GM19328 (cell line): ENCODE data around the gene FBXO9.

Experiments used
- ATAC-seq: cut with Tn5 transposase; IDR thresholded peaks from one replicate; pipeline ENCODE4 v1.9.1; 2021; ENCODE audit warnings: mild to moderate bottlenecking, moderate library complexity; ENCODE audit not compliant: unreplicated experiment

The FBXO9 gene

DNA sequence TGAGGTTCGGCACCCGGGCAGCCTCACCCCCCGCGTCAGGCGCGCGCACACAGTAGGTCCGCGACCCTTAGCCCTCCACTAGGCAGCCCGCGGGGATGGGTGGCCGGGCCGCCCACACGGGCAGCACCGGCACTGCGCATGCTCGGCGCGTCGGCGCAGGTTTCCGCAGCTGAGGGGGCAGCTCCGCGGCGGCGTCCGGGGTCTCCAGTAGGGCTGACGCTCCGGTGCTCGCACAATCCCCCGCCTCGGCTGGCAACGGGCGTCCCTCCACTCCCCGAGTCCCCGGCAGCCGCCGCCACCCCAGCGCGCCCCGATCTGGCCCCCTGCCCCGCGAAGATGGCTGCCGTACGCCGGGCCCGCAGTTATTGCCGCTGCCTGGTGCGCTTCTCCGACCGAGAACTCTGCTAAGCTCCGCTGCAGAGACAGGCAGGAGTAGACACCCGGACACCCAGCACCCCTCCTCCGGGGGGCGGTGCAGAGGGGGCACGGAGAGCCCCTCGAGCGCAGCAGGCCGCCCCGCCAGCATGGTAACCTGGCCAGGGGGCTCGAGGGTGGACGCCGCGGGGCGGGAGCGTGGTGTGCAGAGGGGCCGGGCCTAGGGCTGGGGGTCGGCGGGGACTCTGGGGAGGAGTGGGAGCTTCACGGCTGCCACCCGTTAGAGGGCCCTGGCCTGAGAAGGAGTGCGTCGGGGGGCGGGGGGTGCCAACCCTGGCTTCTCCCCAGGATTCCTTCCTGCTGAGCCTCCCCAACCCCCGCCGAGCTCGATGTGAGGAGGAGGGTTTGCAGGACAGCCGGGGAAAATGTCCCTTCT, at the start of gene FBXO9:
Gene FBXO9, plus strand, starts transcription at position 139 of the 811 bp plus-strand sequence. Its CDS starts 386 bp downstream, at position 525.
- peak; percentile 44 for ATAC-seq

DNA sequence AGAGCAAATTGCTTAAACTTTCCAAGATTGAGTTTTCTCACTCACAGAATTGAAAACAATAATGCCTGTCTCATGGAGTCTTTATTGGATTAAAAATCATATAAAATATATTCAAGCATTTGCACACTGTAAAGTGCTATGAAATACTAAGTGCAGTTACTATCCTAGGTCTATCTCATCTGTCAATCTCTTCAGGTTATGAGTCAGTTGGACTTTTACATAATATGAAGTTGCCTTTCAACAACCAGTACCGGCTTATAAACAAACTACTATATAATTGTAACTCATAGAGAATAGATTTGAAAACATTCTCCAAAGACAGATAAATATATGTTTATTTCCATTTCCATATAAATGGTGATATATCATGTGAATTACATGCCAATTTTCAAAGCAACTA, 49.7 kb upstream of the FBXO9 start:
- no peak for ATAC-seq

DNA sequence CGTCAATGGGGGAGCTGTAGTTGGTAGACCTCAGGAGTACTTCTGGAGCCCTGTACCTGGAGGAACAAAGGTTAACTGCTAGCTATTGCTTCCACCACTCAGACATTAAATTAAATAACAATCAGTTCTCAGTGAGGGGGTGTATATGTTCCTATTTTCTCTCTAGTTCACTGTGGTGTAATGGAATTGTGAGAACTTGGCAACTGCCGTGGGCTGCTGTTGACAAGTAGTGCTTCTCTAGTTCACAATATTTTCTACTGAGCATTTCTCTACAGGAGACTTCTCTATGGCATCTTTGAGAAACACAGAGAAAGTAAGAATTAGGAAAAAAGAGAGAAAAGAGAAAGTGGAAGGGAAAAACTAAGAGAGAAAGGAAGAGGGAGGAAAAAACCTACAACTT, 46.8 kb upstream of the FBXO9 start:
- no peak for ATAC-seq

DNA sequence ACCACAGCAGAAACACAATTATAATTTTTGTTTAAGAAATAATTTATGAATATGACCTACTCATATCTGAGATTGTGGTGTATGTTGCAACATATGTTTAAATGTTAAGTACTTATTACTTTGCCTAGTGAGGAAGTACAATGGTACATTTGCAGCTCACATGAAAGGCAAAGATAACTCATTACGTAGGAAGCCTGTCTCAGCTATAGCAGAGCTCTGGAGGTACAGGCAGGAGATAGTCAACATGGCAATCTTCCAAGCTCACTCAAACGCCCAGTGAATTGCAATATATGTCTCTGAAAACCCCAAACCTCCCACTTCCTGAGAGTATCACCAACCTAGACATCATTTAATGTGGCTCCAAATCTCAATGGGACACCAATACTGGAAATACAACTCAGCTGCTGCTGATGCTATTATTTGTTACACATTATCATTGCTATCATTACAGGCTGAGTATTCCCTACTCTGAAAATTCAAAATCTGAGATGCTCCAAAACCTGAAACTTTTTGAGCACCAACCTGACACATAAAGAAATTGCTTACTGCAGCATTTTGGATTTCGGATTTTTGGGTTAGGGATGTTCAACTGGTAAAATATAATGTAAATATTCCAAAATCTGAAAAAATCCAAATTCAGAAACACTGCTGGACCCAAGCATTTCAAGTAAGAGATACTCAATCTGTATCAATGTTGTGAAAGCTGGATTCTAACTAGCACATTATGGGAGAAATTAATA, 45.0 kb upstream of the FBXO9 start:
- ATAC-seq: no peak

DNA sequence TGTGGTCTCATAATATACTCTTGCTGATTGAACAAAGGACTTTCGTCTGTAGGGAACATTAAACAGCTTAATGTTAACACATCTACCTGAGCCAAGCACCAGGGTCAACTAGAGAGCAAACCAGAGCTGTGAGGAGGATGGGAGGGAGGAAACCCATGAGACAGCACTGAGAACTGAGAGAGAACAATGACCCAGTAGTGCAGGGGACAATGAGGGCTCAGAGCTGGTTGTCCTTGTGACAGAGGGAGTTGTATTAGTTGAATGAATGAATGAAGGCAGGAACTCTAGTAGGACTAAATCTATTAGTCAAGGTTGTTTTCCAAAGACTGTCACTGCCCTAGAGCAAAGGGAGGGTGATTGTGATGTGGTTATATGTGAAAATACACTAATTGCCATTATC, 41.9 kb upstream of the FBXO9 start:
- no peak for ATAC-seq

DNA sequence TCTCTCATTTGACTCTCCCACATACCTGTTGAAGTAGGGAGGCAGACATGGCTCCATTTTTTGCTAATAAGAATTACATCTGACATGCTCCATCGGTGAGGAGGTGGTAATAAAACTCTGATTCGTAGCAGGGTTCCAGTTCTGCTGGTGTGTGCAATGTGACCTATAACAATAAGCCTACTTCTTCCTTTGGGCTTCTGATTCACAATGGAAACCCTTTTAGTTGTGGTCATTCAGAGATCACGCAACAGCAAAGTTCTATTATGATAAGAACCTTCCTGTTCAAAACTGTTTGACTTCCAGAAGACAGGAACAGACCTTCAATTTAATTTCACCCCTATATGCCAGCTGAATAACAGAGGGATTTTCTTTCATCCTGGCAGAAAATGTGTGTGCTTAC, 38.7 kb upstream of the FBXO9 start:
- no peak for ATAC-seq

DNA sequence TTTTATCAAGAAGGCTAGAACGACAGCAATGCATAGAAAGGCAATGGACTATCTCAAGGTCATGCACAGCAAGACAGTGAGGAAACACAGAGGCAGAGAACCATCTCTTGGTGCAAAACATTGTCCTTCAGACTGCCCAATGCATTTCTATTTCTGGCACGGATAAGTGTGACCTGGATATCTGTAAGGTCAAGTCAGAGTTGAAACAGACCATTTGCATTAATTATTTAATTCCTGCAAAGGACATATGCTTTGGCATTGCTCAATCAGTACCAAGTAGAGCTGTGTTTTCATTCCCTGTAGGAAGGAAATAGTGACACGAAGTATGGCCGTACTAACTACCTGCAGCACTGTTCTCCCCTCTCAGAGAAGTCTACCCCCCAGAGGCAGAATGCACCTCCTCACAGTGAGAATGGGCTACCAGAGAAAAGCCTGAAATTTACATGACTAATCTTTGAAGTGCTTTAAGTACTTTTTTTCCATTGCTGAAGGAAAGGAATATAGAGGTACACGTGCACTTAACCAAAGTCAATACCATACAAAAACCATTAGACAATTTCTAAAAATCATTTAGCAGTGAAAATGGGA, 38.0 kb upstream of the FBXO9 start:
- ATAC-seq: no peak

DNA sequence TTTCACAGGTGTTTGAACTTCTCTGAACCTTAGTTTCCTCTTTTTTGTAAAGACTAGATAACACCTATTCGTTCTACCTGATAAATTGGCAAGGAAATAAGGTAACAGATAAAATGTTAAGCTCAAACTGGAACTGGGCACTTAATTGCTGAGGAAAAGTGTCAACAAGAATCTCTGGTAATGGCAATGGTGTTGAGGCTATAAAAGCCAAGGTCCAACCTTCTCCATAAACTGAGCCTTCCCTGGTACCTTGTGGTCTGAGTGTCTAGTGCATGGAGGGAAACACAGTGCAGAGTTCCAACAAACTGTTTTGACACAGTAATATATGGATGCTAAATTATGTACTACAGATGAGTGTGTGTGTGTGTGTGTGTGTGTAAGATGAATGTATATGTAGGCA, 36.7 kb upstream of the FBXO9 start:
- no peak for ATAC-seq

DNA sequence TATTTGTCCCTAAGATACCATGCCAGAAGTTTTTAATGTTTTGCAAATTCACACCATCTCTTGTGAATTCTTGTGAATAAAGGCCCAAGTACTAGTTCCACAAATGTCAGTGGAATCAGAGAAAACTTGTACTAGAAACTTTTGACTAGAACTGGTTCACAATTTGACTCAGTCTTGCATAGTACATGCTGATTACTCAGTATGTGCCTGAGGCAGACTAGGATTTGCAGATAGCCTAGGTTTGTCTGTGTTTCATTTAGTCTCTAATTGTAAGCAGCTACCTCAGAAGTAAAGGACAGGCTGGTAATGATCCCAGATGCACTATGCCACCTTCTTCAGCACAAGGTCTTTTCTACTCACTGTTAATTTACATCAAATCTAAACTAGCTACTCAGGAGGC, 35.9 kb upstream of the FBXO9 start:
- no peak for ATAC-seq

DNA sequence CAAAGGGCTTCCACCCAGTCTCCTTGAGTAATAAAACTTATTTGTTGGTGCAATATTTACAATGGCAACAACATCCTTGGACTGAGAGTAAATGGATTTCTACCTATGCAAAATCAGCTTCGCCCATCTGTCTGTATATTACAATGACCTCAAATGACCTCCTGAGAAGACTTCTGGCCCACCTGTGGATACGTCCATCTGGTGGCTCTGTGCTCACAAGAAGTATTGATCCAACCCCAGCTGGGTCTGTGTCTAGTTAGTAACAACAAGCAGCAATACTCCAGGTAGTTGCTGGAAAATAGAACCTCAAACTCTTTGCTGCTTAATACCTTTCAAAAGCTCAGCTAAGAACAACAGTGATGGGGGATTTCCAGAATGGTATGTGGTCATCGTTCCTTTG, 35.4 kb upstream of the FBXO9 start:
- no peak for ATAC-seq

DNA sequence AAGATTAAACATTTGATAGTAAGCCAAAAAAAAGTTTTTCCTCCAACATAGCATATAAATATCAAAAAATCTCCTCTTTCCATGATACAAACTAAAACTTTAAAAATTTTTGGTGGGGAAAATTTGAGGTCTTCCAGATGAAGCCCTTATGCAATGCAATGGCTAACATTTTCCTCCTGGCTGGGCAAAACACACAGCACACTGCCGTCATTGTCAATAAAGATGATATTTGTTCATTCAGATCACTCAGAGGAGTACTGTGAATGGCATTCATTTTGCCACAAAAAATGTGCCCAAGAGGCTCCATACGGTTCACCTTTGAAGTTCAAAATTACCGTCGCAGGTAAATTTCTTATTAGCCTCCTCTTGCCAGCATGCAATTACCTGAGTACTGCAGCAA, 33.9 kb upstream of the FBXO9 start:
- ATAC-seq: no peak

DNA sequence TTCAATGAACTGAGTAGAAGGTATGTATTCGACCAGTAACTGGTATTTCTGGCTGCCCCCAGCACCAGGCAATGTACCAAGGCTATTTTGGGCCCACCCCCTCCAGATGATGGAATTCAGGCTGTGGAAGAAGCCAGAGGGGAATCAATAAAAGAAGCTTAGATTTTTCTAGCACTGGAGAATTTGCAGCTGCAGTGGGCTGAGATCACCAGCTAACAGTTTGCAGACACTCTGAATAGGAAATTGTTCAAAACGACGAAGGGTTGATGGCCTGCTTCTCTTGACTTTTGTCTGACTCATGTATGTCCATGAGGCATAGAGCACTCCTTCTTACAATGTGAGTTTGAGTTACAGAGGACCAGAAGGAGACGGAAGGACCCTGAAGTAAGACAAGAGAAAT, 32.4 kb upstream of the FBXO9 start:
- no peak for ATAC-seq

DNA sequence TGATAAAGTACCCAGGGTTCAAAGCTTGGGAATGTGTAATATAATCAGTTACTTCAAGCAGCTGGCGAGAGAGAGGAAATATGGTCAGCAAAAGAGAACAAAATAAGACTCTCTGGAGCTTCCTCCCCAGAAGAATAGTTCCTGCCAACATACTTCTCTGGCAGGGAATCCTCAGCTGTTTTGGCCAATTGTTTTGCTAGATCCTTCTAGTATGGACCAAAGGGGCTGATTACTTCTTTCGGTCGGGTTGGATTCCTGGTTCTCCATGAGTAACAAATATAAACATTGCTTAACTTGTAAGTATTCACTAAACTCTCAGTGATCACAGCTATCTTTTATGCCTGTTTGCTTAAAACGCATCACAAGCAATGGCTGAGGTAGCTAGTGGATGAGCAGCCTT, 31.4 kb upstream of the FBXO9 start:
- no peak for ATAC-seq

DNA sequence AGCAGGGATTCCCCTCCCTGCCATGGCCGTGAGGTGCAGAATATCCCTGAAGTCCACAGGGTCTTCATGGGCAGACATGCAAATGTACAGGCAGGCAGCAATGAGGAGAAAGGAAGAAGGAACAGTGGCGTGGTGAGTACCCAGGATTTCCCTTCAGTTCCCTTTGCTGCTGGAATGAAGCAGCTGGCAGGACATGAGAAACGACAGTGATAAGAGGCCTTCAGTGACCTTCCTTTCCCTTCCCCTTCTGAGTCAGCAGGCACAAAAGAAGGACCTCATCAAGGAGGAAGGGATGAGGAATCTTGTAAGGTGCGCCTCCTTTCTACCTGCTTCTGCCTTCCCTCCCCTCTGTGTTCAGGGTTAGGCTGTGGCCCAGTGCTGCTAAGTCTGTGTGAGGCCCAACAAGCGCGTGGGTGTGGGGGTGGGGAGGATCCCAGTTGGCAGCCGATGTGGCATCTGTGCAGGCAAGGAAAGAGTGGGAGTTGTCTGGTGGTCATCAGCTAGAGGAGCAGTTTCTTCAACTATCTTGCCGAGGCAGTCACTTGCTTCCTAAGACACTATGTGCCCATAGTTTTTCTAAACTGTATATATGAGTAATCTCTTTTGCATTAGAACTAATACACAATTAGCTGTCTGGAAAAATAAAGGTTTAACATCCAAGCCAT, 29.5 kb upstream of the FBXO9 start:
- no peak for ATAC-seq

DNA sequence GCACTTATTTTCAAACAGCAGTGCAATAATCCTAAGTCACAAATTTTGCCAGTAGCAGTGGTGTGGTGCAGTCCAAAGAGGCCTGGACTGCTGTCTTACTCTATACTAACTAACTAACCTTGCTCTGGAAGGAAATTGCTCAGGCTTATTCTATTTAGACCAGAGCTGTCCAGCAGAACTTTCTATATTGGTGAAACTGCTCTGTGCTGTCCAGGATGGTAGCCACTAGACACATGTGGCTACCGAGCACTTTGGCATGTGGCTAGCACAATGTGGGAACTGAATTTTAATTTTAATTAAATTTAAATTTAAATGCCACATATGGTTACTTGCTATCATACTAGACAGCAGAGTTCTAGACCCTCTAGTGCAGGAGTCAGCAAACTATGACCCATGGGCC, 27.1 kb upstream of the FBXO9 start:
- ATAC-seq: no peak

DNA sequence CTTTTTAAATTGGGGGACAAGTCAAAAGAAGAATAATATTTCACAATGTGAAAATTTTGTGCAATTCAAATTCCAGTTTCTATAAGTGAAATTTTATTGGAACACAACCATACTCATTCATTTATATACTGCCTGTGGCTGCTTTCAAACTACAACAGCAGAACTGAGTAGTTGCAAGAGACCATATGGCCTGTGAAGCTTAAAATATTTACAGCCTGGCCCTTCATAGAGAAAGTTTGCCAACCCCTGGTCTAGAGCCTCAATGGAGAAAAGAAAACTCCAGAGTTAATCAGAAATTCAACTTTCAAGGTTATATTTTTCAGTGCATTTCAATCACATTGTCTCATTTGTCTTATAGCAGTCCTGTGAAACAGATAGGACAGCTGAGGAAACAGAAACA, 26.6 kb upstream of the FBXO9 start:
- ATAC-seq: no peak

DNA sequence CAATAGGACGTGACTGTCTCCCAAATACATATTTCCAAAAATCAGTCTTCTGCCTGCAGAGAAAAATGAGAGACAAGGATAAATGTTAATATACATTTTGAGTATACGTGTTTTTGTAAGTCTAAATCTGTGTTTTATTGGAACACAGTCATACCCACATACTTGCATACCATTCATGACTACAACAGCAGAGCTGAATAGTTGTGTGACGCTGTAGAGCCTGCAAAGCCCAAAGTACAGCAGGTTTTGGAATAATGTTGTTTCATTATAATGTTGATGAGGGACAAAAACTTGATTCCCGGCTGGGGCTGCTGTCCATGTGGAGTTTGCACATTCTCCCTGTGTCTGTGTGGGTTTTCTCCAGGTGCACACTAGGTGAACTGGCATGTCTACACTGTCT, 23.8 kb upstream of the FBXO9 start:
- ATAC-seq: no peak

DNA sequence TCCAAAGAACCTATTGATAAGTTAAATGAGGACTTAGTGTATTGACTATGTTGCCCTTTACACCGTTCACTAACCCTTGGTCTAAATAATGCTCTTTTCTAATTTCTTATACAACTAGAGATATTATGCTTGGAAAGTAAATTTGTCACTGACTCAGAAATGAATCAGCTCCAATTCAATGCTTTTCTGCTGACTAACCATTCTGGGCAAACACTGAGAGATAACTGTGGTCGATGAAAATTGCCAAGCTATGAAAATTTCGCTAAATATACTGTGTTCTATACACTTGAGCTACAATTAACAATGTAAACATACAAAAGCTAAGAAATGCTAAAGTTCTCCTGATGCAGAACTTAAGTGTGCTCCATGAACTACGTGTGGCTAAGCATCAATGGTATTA, 23.1 kb upstream of the FBXO9 start:
- no peak for ATAC-seq

DNA sequence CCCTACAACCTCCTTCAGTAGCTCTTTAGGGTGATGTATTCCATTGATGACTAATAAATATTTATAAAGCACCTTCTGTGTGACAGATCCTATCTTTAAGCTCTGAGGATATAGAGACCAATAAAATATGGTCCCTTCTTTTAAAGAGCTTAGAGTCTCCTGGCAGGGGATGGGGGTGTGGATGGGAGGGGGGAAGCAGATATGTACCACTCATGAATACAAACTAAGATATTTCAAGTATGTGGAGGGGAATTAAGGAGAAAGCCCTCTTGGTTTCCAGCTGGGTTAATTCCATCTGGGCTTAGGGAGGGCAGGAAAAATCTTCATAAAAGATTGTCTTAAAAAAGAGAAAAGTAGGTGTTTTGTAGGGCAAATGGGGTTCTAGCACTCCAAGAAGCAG, 21.6 kb upstream of the FBXO9 start:
- no peak for ATAC-seq

DNA sequence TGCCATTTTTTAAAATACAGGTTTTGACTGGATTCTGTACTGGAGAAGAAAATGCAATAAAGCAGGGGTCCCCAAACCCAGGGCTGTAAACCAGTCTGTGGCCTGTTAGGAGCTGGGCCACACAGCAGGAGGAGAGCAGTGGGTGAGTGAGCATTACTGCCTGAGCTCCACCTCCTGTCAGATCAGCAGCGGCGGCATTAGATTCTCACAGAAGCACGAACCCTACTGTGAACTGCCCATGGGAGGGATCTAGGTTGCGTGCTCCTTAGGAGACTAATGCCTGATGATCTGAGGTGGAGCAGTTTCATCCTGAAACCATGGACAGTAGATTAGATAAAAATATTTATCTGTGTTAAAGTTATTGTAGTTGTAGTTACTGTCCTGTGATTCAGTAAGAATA, 21.1 kb upstream of the FBXO9 start:
- ATAC-seq: no peak

DNA sequence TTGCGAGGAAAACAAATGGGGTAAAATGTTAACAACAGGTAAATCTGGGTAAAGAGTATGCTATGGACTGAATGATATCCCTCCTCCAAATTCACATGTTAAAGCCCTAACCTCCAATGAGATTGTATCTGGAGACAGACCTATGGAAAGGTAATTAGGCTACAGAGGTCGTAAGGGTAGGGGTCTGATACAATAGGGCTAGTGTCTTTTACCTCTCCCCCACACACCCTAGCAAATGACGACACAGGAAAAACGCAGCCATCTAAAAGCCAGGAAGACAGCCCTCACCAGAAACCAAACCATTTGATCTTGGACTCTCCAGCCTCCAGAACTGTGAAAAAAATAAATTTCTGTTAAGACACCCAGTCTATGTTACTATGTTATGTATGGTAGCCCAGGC, 20.6 kb upstream of the FBXO9 start:
- no peak for ATAC-seq
